GM21529 (cell line): ENCODE data around the gene FAM76A.

Source experiments
- ATAC-seq: cut with Tn5 transposase; IDR thresholded peaks from one replicate; pipeline ENCODE4 v1.9.1; 2021; ENCODE audit not compliant: unreplicated experiment

The FAM76A gene

DNA sequence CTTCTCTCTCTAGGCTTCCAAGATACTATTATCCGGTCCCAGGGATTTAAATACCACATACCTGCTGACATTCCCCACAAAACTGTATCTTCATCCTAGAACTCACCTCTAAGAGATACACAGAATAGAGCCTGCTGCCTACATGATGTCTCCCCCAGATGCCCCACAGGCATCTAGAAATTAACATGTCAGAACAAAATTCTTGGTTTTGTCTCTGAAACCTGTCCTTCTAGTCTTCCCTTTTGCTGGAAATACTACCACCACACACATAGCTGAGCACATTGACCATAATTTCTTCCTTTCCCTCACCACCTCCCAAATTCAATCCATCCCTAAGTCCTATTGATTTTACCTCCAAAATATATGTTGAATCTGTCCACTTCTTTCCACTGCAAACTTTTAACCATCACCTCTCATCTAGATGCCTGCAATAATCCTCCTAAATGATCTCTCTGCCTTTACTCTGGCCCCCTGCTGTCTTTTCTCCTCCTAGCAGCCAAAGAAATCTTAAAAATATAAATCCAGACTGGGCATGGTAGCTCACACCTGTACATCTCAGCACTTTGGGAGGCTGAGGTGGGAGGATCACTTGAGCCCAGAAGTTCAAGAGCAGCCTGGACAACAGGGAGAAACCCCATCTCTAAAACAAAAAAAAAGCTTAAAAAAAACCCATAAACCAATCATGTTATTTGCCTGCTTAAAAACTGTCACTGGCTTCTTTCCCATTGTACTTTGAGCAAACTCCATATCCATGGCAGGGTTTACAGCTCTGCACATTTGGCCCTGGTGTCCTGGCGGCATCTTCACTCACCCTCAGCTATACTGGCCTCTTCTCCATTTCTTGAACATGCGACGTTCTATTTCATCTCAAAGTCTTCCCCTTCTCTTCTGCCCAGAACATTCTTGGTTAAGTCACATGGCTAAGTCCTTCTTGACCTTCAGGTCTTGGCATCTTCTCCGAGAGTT is 6.2 kb upstream of the FAM76A start:
- ATAC-seq: no peak

DNA sequence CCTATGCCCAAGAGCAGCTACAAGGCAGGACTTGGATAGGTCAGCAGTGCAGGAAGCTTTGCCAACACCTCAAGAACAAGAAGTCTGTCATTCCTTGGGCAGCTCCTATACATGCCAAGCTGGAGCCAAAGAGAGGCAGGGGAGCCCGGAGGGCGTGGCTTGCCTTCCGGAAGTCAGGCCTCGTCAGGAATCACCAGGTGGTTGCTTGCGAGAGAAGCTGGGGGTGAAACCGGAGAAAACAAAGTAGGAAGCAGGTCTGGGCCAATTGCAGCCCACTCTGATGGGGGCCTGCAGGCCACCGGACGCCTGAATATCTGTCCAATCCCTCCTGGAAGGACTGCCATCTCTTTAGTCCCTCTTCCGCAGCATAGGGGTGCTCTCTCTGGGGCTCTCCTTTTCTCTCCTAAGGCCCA is 794 bp upstream of the FAM76A start:
- no peak for ATAC-seq

DNA sequence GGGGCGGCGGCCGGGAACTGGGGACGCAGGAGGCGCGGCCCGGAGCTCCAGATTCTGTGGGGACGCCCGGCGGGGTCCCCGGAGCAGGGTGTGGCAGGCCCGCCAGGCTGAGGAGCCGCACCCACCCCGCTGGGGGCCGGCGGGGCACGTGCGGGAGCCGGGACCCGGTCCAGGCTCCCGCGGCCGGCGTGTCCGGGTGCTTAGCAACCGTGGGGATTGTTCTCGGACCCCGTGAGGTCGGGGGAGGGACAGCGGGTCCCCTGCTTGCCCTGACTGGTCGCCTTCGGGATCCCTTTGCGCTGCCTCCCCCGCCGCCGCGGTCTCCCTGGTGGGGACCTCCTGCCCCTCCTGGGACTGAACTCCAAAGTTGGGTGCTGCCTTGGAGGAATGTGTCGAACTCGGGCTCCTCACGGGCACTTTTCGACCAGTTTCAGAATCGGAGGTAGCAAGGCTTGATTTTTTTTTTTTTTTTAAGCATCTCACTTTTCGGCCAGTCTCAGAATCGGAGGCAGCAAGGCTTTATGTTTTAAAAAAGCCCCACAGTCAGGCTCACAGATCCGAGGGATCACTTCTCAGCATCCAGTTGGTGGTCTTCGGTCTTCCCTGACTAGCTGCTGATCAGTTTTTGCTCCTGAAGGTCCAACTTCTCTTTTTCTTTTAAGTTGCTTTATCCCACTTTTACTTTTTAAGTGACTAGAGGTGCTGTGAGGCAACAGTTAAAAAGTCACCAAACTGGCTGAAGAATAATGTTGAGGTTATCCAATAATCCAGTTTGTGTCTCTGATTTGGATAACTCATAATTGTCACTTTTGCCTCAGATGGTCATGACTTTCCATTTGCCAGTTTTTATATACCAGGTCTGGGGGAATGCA is 648 bp downstream of the FAM76A start:
- peak; percentile 31 for ATAC-seq

GRCh38 chr1:27727126-27727525 is 1.4 kb downstream of the FAM76A start:
- ATAC-seq: no peak

DNA sequence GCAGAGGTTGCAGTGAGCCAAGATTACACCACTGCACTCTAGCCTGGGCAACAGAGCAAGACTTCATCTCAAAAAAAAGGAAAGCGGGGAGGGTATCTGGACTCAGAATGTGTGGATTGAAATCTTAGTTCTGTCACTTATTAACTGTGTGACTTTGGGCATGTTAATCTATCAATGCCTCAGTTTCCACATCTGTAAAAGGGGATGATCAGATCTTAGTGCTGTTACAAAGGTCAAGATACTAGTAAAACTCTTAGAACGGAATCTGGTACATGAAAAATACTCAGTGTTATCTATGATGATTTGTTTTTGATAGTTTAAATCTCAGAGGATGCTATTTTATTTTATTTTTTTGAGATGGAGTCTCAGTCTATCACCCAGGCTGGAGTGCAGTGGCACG is 10.5 kb downstream of the FAM76A start:
- ATAC-seq: no peak

DNA sequence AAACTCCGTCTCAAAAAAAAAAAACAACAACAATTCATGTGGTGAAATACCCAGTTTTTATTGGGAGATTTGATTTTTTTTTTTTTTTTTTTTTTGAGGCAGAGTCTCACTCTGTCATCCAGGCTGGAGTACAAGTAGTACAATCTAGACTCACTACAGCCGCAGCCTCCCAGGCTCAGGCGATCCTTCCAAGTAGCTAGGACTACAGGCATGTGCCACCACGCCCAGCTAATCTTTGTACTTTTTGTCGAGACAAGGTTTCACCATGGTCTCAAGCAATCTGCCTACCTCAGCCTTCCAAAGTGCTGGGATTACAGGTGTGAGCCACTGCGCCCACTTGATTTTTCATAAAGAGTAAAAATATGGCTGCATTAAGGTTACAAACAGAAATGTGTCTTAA is 15.4 kb downstream of the FAM76A start:
- no peak for ATAC-seq

DNA sequence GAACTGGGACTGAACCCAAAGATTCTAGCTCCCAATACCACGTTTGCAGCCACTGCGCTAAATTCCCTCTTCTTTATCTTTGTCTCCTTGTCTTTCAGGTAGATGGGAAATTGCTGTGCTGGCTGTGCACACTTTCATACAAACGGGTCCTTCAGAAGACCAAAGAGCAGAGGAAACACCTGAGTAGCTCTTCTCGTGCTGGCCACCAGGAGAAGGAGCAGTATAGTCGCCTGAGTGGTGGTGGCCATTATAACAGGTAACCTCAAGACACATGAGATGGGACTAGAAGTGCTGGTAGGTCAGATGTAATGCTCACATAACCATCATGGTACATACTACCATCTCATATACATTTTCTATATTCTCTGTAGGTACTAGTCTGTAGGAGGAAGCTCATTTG is 18.8 kb downstream of the FAM76A start:
- ATAC-seq: no peak

DNA sequence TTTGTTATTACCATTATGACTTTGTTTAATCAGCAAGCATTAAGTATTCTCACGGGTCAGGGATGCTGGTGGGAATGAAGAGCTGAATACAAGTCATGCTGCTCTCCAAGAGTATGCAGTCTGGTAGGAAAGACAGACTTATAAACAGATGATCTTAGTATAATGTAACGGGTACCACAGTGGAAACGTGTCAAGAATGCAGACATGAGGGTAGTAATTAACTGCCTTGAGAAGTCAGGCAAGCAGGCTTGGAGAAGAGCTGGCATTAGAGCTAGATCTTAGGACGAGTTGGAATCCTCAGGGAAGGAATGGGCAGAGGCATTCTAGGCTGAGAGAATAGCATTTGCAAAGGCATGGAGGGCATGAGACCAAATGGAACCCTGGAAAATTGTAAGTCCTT is 19.7 kb downstream of the FAM76A start:
- no peak for ATAC-seq

DNA sequence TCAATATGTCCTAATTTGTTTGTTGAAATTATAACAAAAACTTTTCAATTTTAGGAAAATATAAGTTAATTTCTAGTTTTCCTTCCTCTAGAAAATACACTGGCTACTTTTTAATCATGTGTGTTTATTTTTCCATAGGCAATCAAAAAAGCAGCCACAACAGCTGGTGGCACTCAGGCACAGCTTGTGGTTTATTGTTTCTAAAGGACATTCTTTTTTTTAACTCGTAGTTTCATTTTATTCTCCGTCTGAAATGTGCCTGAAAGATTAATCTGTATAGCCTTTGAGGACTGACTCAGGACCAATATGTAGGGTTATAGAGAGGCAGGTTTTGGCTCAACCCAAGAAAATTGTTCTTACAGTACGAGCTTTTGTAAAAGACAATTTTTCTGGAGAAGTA is 26.6 kb downstream of the FAM76A start:
- ATAC-seq: no peak

- ATAC-seq: no peak
Observed at GRCh38 chr1:27755286-27755685, 29.5 kb downstream of the FAM76A start.

DNA sequence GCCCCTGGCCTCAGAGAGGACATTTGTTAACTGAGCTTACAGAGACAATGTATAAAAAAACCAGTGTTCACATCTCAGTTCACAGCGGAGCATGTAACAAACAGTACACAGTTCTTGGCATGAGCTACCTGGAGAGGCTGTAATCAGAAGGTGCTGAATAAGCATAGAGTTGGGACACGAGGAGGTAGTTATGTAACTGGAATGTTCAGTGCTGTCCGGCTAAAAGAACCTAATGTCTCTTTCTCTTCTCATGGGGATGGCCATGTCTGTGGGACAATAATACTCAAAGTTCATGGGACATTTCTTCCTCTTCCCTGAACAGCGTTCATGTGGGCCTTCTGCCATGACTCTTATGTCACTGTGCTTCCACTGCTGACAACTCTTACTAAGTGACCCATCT is 30.1 kb downstream of the FAM76A start:
- no peak for ATAC-seq

- no peak for ATAC-seq
Observed at GRCh38 chr1:27759236-27759635, 33.5 kb downstream of the FAM76A start.

DNA sequence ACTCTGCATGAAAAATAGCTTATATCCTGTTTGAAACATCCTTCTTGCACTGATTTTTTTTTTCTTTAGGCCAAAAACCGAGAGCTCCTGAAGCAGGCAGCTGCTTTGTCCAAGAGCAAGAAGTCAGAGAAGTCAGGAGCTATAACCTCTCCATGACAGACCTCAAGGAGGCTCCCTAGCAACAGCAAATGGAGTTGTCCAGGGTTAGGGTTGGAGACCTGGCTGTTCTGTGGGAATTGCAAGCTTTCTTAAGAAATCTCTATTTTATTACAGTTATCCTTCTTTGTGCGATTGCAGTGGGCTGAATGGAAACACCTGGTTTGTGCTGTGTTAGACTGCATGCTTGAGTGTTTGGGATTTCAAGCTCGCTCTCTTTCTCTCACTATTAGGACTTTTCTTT is 34.7 kb downstream of the FAM76A start:
- ATAC-seq: no peak

DNA sequence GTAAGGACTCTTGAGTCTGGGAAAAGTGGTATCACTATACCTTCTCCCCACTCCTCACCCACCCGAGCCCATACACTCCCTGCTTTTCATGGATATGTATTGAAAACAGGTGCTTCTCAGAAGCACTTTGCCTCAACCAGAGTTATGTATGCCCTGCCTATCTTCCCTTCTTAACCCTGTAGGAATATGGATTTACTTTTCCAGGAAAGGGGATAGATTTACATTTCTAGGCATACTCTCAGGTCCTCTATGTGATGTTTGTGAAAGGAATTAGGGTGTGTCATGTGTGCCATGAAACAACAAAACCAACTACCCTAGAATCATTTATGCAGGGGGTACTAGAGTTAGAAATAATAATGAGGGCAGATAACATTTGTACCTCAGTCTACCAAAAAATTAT is 36.3 kb downstream of the FAM76A start:
- ATAC-seq: no peak

DNA sequence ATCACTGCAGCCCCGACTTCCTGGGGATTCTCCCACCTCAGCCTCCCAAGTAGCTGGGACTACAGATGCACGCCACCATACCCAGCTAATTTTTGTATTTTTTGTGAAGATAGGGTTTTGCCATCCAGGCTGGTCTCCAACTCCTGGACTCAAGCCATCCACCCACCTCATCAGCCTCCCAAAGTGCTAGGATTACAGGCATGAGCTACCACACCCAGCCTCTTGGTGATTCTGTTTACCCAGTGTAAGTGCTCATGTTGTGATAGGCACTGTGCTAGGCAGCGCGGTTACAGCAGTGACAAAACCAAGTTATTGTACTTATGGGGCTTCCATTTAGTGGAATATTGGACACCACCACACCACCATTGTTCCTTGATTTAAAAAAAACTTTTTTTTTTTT is 37.6 kb downstream of the FAM76A start:
- no peak for ATAC-seq

GRCh38 chr1:27770293-27770830 is 44.6 kb downstream of the FAM76A start:
- ATAC-seq: no peak

DNA sequence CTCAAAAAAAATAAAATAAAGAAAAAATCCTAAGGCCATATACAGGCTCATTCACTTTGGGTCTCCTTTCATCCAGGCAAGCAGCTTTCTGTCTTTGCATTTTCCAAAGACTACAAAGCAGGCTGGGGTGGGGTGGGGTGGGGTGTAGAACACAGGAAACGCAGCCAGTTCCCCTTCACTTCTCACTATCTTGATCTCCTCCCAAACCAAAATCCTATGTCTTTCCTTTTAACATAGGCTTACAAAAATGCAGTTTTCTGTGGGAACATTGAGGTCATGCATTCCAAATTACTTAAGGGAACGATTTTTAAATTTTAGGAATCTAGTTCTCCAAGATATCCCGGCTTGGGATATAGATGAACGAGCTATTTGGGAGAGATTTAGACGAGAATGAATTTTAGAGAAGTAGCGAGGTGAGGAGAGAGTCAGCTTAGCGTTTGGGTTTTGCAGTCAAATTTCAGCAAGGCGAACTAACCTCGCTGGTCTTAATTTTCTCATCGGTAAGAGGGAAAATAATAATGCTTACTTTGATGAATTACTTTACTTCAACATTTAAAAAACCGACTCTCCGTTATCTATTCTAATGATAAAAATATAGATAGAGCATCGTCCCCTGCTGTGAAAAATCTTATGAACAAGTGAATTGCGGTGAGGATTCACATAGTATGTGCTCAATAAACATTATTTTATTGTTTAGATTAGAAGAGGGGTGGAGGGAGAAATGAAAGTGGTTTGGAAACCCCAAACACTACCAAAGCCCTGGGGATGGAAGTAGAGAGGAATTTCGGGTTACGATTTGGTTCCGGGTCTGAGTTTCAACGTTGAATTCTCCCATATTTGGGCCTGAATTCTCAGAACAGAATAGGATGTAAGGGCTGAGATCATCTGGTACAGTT is 46.5 kb downstream of the FAM76A start:
- no peak for ATAC-seq

DNA sequence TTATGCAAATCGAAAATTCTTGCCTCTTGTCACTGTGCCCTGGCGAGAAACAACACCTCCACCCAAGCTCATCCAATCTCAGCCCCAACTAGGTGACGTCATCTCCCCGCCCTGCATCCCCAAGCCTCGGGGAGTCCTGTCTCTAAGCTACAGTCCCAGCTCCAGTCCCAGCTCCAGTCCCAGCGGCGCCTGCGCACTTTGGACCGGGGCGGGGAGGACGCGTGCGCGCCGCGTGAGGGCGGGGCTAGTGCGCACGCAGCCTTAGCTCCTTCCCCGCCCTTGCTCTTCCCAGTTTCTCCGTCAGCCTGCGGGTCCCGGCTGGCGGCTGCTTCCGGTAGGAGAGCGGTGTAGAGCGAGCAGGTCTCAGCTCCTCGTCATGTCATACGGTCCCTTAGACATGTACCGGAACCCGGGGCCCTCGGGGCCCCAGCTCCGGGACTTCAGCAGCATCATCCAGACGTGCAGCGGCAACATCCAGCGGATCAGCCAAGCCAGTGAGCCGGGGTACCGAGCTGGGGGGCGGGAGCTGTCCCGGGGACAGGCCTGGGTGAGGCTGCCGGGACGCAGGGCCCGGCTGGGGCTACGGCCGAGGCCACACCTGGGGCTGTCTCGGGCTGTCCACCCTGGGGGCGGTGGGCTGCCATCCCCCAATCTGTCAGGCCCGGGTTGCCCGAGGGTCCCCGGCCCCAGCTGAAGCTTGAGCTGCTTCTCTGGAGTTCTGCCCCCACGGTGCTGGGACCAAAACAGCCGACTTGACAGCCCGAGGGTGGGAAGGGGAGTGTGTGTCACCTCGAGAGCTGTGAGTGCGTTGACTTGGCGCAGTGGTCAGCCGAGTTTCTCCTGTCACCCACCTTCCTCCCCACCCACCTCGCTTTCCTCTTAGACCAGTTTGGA is 47.4 kb downstream of the FAM76A start, which contains the start of gene STX12:
Gene STX12, plus strand, starts transcription at position 288 of the 894 bp plus-strand sequence. Its CDS starts 89 bp downstream, at position 377.
- peak; percentile 88 for ATAC-seq

- ATAC-seq: peak; percentile 16
Observed at GRCh38 chr1:27773826-27774445, 48.2 kb downstream of the FAM76A start.
